ENCODE data around the gene TMEM51.
"Not testable (repeated sequence)": the region's sequence is repeated elsewhere in the genome, so short reads cannot be mapped to it uniquely, and the experiment has no call there.

GRCh38 chr1:15135604-15136003 lies 17.9 kb upstream of the TMEM51 start:
- not testable (repeated sequence) for TF ChIP-seq CTCF (IDR thresholded peaks at IDR 0.05; ENCODE audit: low read depth, low read length); POLR2A (IDR thresholded peaks at IDR 0.05; ENCODE audit: extremely low read depth, insufficient read length); MAX (IDR thresholded peaks at IDR 0.05; ENCODE audit: low read depth, low read length)
